Fibroblast of villous mesenchyme (primary cell): Measurements from ENCODE around the gene CTAGE4. TPM values are rescaled to one million over a fixed set of nuclear protein-coding genes. Genes with fewer than 3 reads are reported as not detected.
"Not testable (repeated sequence)": the region's sequence is repeated elsewhere in the genome, so short reads cannot be mapped to it uniquely, and the experiment has no call there.

Source experiments
- DNase-seq: peaks from one replicate; pipeline ENCODE4 v3.0.0-alpha.2; 2010; ENCODE audit warnings: low read depth
- H3K4me3 ChIP-seq: 2 replicates; pipeline ENCODE4 v1.5.1; 2011; ENCODE audit warnings: low read depth, mild to moderate bottlenecking, low read length
- total RNA-seq: library from RNA; depleted of rRNA; stranded (reverse); fragments of >200 nt; gene quantifications from 2 replicates; pipeline ENCODE4 v1.2.3, GENCODE V29; 2012
- TF ChIP-seq, protein P1 (sequence below): IDR thresholded peaks from 2 replicates; pipeline ENCODE4 v1.5.1; 2012; ENCODE audit warnings: low read depth, mild to moderate bottlenecking, low read length; ENCODE audit not compliant: insufficient read depth

Gene CTAGE4, protein sequence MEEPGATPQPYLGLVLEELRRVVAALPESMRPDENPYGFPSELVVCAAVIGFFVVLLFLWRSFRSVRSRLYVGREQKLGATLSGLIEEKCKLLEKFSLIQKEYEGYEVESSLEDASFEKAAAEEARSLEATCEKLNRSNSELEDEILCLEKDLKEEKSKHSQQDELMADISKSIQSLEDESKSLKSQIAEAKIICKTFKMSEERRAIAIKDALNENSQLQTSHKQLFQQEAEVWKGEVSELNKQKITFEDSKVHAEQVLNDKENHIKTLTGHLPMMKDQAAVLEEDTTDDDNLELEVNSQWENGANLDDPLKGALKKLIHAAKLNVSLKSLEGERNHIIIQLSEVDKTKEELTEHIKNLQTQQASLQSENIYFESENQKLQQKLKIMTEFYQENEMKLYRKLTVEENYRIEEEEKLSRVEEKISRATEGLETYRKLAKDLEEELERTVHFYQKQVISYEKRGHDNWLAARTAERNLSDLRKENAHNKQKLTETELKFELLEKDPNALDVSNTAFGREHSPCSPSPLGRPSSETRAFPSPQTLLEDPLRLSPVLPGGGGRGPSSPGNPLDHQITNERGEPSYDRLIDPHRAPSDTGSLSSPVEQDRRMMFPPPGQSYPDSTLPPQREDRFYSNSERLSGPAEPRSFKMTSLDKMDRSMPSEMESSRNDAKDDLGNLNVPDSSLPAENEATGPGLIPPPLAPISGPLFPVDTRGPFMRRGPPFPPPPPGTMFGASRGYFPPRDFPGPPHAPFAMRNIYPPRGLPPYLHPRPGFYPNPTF
- total RNA-seq: 0.32 and 0.43 TPM in 2 replicates

DNA sequence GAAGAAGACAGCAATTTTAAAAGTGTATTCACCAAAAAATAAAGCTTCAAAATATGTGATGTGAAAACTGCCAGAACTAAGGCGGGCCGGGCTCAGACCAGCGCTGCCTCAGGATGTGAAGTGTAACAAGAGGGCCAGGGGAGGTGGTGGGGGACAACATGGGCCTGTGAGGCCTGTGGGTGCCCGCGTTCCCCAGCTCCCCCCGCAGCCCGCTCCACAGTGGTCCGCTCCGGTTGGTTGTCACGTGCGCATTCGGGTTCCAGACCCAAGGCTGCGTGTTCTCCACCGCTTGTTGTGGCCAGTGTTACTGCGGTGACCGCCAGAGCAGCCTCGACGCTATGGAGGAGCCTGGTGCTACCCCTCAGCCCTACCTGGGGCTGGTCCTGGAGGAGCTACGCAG lies at the start of gene CTAGE4:
Gene CTAGE4 (plus strand): TSS at position 301 of the 400 bp plus-strand sequence. CDS start 38 bp downstream, at position 339.
- H3K4me3 ChIP-seq, DNase-seq: not testable (repeated sequence)

DNA sequence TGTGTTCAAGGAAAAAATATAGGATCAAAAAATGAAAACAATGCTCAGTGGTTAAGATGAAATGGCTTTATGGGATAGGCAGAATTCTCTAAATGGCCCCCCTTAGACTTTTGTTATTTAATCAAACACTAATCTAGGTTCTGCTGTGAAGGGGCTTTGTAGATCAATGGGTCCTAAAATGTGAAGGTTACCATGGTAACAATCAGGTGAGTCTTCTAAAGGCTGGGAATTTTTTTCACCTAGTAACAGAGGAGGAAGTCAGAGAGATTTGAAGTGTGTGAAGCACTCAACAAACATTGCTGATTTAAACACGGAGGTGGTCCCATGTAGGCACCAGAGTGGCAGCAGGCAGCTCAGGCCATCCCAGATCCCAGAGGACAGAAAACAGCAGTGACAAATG lies 49.1 kb upstream of the CTAGE4 start:
- DNase-seq: no peak
- TF ChIP-seq, protein P1, sequence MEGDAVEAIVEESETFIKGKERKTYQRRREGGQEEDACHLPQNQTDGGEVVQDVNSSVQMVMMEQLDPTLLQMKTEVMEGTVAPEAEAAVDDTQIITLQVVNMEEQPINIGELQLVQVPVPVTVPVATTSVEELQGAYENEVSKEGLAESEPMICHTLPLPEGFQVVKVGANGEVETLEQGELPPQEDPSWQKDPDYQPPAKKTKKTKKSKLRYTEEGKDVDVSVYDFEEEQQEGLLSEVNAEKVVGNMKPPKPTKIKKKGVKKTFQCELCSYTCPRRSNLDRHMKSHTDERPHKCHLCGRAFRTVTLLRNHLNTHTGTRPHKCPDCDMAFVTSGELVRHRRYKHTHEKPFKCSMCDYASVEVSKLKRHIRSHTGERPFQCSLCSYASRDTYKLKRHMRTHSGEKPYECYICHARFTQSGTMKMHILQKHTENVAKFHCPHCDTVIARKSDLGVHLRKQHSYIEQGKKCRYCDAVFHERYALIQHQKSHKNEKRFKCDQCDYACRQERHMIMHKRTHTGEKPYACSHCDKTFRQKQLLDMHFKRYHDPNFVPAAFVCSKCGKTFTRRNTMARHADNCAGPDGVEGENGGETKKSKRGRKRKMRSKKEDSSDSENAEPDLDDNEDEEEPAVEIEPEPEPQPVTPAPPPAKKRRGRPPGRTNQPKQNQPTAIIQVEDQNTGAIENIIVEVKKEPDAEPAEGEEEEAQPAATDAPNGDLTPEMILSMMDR: no peak
- no peak overlapping the region for H3K4me3 ChIP-seq

DNA sequence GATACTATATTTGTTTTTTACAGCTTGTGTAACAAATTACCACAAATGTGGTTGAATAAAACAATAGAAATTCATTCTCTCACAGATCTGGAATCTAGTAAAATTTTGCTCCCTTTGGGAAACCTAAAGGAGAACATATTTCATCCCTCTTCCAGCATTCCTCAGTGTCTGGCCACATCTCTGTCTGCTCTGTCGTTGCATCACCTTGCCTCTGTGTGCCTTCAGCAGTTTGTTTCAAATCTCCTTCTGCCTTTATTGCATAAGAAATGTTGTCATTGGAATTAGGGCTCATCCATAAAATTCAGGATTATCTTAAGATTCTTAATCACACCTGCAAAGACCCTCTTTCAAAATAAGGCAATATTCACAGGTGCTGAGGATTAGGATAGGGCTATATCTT lies 45.8 kb upstream of the CTAGE4 start:
- no peak overlapping the region for H3K4me3 ChIP-seq
- TF ChIP-seq, protein P1: no peak
- DNase-seq: peak; percentile 5

DNA sequence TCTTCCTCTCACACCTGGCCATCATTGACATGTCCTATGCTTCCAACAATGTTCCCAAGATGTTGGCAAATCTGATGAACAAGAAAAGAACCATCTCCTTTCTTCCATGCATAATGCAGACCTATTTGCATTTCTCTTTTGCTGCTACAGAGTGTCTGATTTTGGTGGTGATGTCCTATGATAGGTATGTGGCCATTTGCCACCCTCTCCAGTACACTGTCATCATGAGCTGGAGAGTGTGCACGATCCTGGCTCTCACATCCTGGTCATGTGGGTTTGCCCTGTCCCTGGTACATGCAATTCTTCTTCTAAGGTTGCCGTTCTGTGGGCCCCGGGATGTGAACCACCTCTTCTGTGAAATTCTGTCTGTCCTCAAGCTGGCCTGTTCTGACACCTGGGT lies 41.1 kb upstream of the CTAGE4 start:
- TF ChIP-seq, protein P1: no peak
- no peak for DNase-seq
- no peak overlapping the region for H3K4me3 ChIP-seq

DNA sequence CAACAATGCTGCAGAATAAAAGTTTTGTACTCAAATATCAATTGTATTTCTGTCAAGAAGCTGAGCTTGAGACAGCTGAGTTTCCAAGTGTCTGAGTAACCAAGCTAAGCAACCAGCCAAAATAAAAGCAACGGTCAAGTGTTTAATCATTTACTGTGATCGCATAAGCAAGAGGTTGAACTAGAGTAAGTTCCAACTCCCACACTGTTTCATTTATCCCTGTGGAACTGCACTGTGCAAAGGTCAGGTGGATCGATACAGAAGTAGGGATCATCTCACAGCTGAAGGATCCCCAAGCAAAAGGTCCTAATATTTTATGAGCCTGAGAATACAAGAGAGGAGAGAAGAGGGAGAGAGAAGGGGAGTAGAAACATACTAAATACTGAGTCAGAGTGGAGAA lies 38.8 kb upstream of the CTAGE4 start:
- DNase-seq: no peak
- TF ChIP-seq, protein P1: no peak
- no peak overlapping the region for H3K4me3 ChIP-seq

DNA sequence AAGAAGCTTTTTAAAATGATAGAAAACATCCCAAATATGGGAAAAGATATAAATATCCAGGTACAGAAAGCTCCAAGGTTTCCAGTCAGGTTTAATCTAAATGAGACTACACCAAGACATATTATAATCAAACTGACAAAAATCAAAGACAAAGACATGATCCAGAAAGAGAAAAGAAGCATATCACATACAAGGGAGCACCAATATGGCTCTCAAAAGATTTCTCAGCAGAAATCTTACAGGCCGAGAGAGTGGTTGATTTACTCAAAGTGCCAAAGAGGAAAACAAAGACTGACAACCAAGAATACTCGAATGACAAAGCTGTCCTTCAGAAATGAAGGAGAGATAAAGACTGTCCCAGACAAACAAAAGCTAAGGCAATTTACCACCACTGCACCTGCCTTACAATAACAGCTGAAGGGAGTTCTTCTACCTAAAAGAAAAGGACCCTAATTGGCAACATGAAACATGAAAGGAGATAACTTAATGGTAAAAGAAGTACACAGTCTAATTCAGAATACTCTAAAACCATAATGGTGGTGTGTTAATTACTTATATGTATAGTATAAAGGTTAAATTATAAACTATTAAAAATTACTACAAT lies 34.9 kb upstream of the CTAGE4 start:
- no peak overlapping the region for H3K4me3 ChIP-seq
- TF ChIP-seq, protein P1: no peak
- DNase-seq: no peak

DNA sequence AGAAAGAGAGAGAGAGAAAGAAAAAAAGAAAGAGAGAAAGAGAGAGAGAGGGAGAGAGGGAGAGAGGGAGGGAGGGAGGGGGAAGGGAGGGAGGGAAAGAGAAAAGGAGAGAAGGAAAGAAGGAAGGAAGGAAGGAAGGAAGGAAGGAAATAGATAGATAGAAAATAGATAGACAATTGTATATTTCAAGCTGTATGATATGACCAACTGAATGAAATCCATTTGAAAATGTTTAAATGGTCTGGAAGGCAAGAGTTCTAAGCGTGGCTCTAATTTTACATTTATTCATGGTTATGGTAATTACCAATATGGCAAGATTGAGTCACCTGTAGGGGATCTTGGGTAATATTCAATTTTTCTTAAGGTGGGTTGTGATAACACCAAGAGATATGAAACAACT lies 24.4 kb upstream of the CTAGE4 start:
- H3K4me3 ChIP-seq: no peak overlapping the region
- TF ChIP-seq, protein P1: no peak
- DNase-seq: no peak
